Astrocyte (in vitro differentiated cells and primary cell): ENCODE results near the gene CEP350. TPM values are rescaled to one million over a fixed set of nuclear protein-coding genes. Genes with fewer than 3 reads are reported as not detected.
A peak's percentile ranks its signal among the peaks of the same experiment; 100 is the strongest.

ENCODE experiments used
- DNase-seq: peaks from one replicate; pipeline ENCODE4 v3.0.0-alpha.2; 2010; ENCODE audit warnings: low read depth
- FAIRE-seq: peaks from 2 replicates; lab custom pipeline; 2011; peaks lifted over from hg19 to GRCh38; lab: Jason Lieb, UNC
- H2AFZ ChIP-seq: 2 replicates; pipeline ENCODE4 v1.6.0; 2012; ENCODE audit warnings: low read depth, low read length, inconsistent platforms
- H3K27ac ChIP-seq: 2 replicates; pipeline ENCODE4 v1.5.1; 2011; ENCODE audit warnings: low read depth, low read length, inconsistent platforms
- H3K27me3 ChIP-seq: 2 replicates; pipeline ENCODE4 v1.6.0; 2011; ENCODE audit warnings: low read length, inconsistent platforms; ENCODE audit not compliant: insufficient read depth
- H3K36me3 ChIP-seq: 2 replicates; pipeline ENCODE4 v1.5.1; 2011; ENCODE audit warnings: low read length, inconsistent platforms; ENCODE audit not compliant: insufficient read depth
- H3K4me1 ChIP-seq: 2 replicates; pipeline ENCODE4 v1.5.1; 2011; ENCODE audit warnings: low read length, inconsistent platforms; ENCODE audit not compliant: insufficient read depth
- H3K4me2 ChIP-seq: 2 replicates; pipeline ENCODE4 v1.6.0; 2012; ENCODE audit warnings: low read length, inconsistent platforms
- H3K4me3 ChIP-seq: 2 replicates; pipeline ENCODE4 v1.5.1; 2011; ENCODE audit warnings: low read depth, mild to moderate bottlenecking, low read length, inconsistent platforms; ENCODE audit not compliant: insufficient read depth
- H3K79me2 ChIP-seq: 2 replicates; pipeline ENCODE4 v1.6.0; 2012; ENCODE audit warnings: mild to moderate bottlenecking, low read length, inconsistent platforms; ENCODE audit not compliant: insufficient read depth
- H3K9ac ChIP-seq: 2 replicates; pipeline ENCODE4 v1.6.0; 2012; ENCODE audit warnings: mild to moderate bottlenecking, low read length, inconsistent platforms
- H3K9me3 ChIP-seq: 2 replicates; pipeline ENCODE4 v1.5.1; 2012; ENCODE audit warnings: low read depth, mild to moderate bottlenecking, low read length, inconsistent platforms; ENCODE audit not compliant: insufficient read depth
- H4K20me1 ChIP-seq: 2 replicates; pipeline ENCODE4 v1.6.0; 2012; ENCODE audit warnings: low read length, inconsistent platforms; ENCODE audit not compliant: insufficient read depth
- H3K27ac Mint-ChIP-seq: one replicate; pipeline ENCODE4 v1.8.0; 2021; ENCODE audit warnings: mild to moderate bottlenecking, mixed read lengths; ENCODE audit not compliant: unreplicated experiment
- H3K27me3 Mint-ChIP-seq: one replicate; pipeline ENCODE4 v1.8.0; 2021; ENCODE audit warnings: low read depth, mixed read lengths; ENCODE audit not compliant: unreplicated experiment
- H3K36me3 Mint-ChIP-seq: one replicate; pipeline ENCODE4 v1.8.0; 2021; ENCODE audit warnings: low read depth, mixed read lengths; ENCODE audit not compliant: unreplicated experiment
- H3K4me1 Mint-ChIP-seq: one replicate; pipeline ENCODE4 v1.8.0; 2021; ENCODE audit warnings: low read depth, mixed read lengths; ENCODE audit not compliant: unreplicated experiment
- H3K4me3 Mint-ChIP-seq: one replicate; pipeline ENCODE4 v1.8.0; 2021; ENCODE audit warnings: mild to moderate bottlenecking, moderate library complexity, mixed read lengths; ENCODE audit not compliant: unreplicated experiment
- H3K9me3 Mint-ChIP-seq: one replicate; pipeline ENCODE4 v1.8.0; 2021; ENCODE audit warnings: mild to moderate bottlenecking, mixed read lengths; ENCODE audit not compliant: unreplicated experiment
- EZH2 ChIP-seq: IDR thresholded peaks from 2 replicates; pipeline ENCODE4 v1.6.1; 2012; ENCODE audit warnings: mild to moderate bottlenecking, low read length, inconsistent platforms; ENCODE audit not compliant: insufficient read depth
- total RNA-seq: library from RNA; stranded (reverse); gene quantifications from 2 replicates; pipeline ENCODE4 v1.2.1, GENCODE V29; 2021
- TF ChIP-seq, protein P1 (sequence below): IDR thresholded peaks from 2 replicates; pipeline ENCODE4 v1.5.1; 2011; ENCODE audit warnings: low read depth, mild to moderate bottlenecking, inconsistent platforms, low read length, moderate library complexity; ENCODE audit not compliant: insufficient read depth

The CEP350 gene
- total RNA-seq, 1 donor from 2014 or later, result 29.2 TPM

DNA sequence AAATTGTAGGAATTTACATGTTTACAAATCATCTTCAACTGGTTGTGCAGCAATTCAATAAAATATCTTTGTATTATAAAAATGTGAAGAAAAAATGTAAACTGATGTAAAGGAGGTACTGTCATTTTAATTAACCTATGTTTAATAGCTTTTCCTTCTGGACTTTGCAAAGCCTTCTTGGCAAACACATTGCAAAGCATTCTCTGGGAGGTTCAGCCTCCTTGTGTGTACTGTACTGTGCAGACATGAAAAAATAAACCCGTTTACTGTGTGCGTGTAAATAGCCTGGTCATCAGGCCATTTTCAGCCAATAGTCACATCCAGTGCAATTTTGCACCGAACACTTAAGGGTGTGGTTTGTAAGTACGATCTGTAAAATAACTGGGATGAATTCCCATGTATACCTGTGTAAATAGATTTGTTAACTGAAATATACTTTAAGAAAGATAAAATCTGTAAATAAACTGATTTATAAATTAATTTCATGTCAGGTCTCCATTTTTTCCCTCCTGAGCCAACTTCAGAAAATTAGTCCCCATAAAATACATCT, 159.9 kb downstream of the CEP350 start:
- Mint-ChIP-seq H3K27me3 (no peaks in the 10 kb centered on the region), H3K36me3 (peaks cover 13% of the 10 kb centered on the region), H3K27ac (no peak overlapping the region), H3K9me3 (no peaks in the 10 kb centered on the region), H3K4me1 (peaks cover 9% of the 10 kb centered on the region), H3K4me3 (no peak overlapping the region)
- Histone ChIP-seq H3K4me3 (no peak overlapping the region), H3K79me2 (no peaks in the 10 kb centered on the region), H3K9me3 (no peaks in the 10 kb centered on the region), H4K20me1 (no peaks in the 10 kb centered on the region), H3K27me3 (no peaks in the 10 kb centered on the region), H3K27ac (no peak overlapping the region), H3K9ac (no peak overlapping the region), H3K36me3 (peaks cover 22% of the 10 kb centered on the region), H2AFZ (no peak overlapping the region), H3K4me1 (peaks cover 11% of the 10 kb centered on the region), H3K4me2 (no peak overlapping the region)
- DNase-seq, result no peak
- no peak for FAIRE-seq
- TF ChIP-seq, protein P1, sequence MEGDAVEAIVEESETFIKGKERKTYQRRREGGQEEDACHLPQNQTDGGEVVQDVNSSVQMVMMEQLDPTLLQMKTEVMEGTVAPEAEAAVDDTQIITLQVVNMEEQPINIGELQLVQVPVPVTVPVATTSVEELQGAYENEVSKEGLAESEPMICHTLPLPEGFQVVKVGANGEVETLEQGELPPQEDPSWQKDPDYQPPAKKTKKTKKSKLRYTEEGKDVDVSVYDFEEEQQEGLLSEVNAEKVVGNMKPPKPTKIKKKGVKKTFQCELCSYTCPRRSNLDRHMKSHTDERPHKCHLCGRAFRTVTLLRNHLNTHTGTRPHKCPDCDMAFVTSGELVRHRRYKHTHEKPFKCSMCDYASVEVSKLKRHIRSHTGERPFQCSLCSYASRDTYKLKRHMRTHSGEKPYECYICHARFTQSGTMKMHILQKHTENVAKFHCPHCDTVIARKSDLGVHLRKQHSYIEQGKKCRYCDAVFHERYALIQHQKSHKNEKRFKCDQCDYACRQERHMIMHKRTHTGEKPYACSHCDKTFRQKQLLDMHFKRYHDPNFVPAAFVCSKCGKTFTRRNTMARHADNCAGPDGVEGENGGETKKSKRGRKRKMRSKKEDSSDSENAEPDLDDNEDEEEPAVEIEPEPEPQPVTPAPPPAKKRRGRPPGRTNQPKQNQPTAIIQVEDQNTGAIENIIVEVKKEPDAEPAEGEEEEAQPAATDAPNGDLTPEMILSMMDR, result no peak
- no peak for TF ChIP-seq EZH2

DNA sequence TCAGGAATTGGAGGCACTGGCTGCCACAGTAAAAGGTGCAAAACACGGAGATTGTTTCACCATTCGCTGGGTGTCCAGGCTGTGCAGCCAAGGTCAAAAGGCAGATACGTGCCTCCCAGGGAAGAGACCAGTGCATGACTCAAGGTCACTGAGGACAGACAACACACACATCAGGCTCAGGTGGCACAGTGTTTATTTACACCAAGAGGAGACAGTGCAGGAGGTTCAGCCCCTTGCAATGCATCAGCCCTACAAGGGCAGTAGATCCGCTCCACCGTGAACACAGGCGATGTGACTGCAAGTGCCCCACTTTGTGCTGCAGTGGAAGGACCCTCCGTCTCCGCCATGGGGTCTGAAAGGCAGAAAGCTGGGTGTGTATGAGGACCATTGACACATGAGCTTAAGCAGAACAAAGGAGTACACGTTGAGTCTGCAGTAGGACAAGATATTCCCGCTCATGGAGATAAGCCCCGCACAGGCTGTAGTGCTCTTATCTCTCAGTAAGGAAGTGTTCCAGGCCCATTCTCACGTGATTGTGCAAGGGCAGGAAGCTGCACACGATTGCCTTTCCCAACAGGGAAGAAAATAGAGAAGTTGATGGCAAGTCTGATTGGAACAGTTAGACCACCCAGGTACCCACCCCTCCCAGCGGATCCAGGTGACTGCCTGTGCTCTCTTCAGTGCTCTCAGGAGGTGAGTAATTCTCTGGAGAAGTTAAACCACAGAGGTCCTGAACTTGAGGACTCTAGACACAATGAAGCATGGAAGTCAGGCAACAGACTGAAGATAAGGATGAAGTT, 162.6 kb downstream of the CEP350 start:
- Mint-ChIP-seq H3K27ac (no peak overlapping the region), H3K4me1 (peaks cover 9% of the 10 kb centered on the region), H3K27me3 (no peaks in the 10 kb centered on the region), H3K4me3 (no peak overlapping the region), H3K9me3 (no peaks in the 10 kb centered on the region), H3K36me3 (peaks cover 3% of the 10 kb centered on the region)
- DNase-seq (no peak), FAIRE-seq (no peak)
- Histone ChIP-seq H2AFZ (no peak overlapping the region), H4K20me1 (no peaks in the 10 kb centered on the region), H3K4me2 (peak overlapping the region; percentile 44), H3K79me2 (no peaks in the 10 kb centered on the region), H3K4me1 (peaks cover 11% of the 10 kb centered on the region), H3K9me3 (no peaks in the 10 kb centered on the region), H3K36me3 (peaks cover 6% of the 10 kb centered on the region), H3K27ac (peak overlapping the region; percentile 39), H3K4me3 (no peak overlapping the region), H3K27me3 (no peaks in the 10 kb centered on the region), H3K9ac (no peak overlapping the region)
- TF ChIP-seq, protein P1, result no peak
- TF ChIP-seq EZH2, result no peak

DNA sequence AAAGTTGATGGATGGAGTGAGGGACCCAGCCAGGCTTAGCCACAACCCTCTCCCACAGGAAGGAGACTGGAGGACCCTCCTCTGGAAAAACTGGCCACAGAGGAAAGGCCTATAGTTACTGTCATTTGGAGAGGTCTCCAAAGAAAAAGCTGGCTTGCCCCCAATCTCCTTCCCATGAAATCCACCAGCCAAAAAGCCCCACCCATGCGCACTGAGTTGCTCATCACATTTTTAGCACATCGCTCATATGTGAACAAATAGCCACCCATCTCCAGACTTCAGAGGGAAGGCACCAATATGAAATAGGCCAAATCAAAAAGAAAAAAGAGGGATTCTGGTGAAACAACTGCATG, 163.1 kb downstream of the CEP350 start:
- Histone ChIP-seq H3K4me1 (peaks cover 11% of the 10 kb centered on the region), H2AFZ (no peak overlapping the region), H3K4me2 (peak overlapping the region; percentile 44), H3K79me2 (no peaks in the 10 kb centered on the region), H3K27ac (peak overlapping the region; percentile 39), H4K20me1 (no peaks in the 10 kb centered on the region), H3K9me3 (no peaks in the 10 kb centered on the region), H3K4me3 (no peak overlapping the region), H3K36me3 (no peaks in the 10 kb centered on the region), H3K27me3 (no peaks in the 10 kb centered on the region), H3K9ac (no peak overlapping the region)
- Mint-ChIP-seq H3K4me3 (no peak overlapping the region), H3K27me3 (no peaks in the 10 kb centered on the region), H3K9me3 (no peaks in the 10 kb centered on the region), H3K27ac (no peak overlapping the region), H3K36me3 (peaks cover 3% of the 10 kb centered on the region), H3K4me1 (peaks cover 9% of the 10 kb centered on the region)
- no peak for TF ChIP-seq EZH2
- TF ChIP-seq, protein P1, result no peak
- peak; percentile 82 for DNase-seq
- no peak for FAIRE-seq
